B cell (primary cell): ENCODE results near the gene WASF3. TPM values are rescaled to one million over a fixed set of nuclear protein-coding genes. Genes with fewer than 3 reads are reported as not detected.

Experiments
- ATAC-seq: fragments of 200-7000 bp; cut with Tn5 transposase; one replicate; pipeline ENCODE4 v1.10.0; 2021; ENCODE audit warnings: low read depth, mild to moderate bottlenecking, moderate number of reproducible peaks, moderate library complexity
- CTCF ChIA-PET: fragments of 350-600 bp; sonication (Branson Sonifier 250); formaldehyde crosslinking; loops from one replicate; lab custom pipeline; 2021; ENCODE audit warnings: antibody characterized with exemption, inconsistent platforms; lab: Charles Lee
- POLR2A ChIA-PET: fragments of 350-600 bp; sonication (Branson Sonifier 250); formaldehyde crosslinking; loops from one replicate; lab custom pipeline; 2021; ENCODE audit warnings: antibody characterized with exemption; lab: Charles Lee
- DNase-seq: peaks from one replicate; pipeline ENCODE4 v3.0.0; 2013
- H2AFZ ChIP-seq: 2 replicates; pipeline ENCODE4 v1.6.1; 2012; ENCODE audit warnings: mild to moderate bottlenecking, low read depth, low read length; ENCODE audit not compliant: insufficient read depth, poor library complexity, severe bottlenecking
- H3K27ac ChIP-seq, 2 donors: 1 replicate in 1 of 2; 2 replicates in 1 of 2; pipeline ENCODE4 v1.5.1; 2012 to 2013; ENCODE audit warnings: low read length in 2 of 2, mild to moderate bottlenecking in 2 of 2, moderate library complexity in 1 of 2
- H3K27me3 ChIP-seq, 4 experiments: fragments of 200-600 bp in 1 of 4; sonication (generic) in 1 of 4; replicated peaks in 1 of 4; 1 replicate in 2 of 4; 2 replicates in 2 of 4; pipeline versions ENCODE4 v1.6.1 to v1.7.0; 2013 to 2016; ENCODE audit warnings: low read length in 3 of 4, mild to moderate bottlenecking in 2 of 4, mixed read lengths in 1 of 4, moderate library complexity in 1 of 4; ENCODE audit not compliant: insufficient read depth in 4 of 4, control insufficient read depth in 3 of 4; ENCODE audit errors: control extremely low read depth in 1 of 4
- H3K36me3 ChIP-seq, 2 experiments: replicated peaks in 1 of 2; 1 replicate in 1 of 2; 2 replicates in 1 of 2; pipeline versions ENCODE4 v1.6.1 to v1.7.1; 2013; ENCODE audit warnings: low read length in 1 of 2; ENCODE audit not compliant: insufficient read depth in 2 of 2, control insufficient read depth in 1 of 2; ENCODE audit errors: control extremely low read depth in 1 of 2, extremely low read depth in 1 of 2
- H3K4me1 ChIP-seq, 2 donors: fragments of 200-600 bp in 1 of 2; sonication (generic) in 1 of 2; 1 replicate in 1 of 2; 2 replicates in 1 of 2; pipeline versions ENCODE4 v1.5.1 to v1.6.1; 2013 to 2017; ENCODE audit warnings: low read length in 2 of 2; ENCODE audit not compliant: control insufficient read depth in 2 of 2, insufficient read depth in 2 of 2
- H3K4me2 ChIP-seq: replicated peaks from 2 replicates; pipeline ENCODE3; 2012; ENCODE audit warnings: mild to moderate bottlenecking, low read depth, low read length; ENCODE audit not compliant: poor library complexity, severe bottlenecking
- H3K4me3 ChIP-seq, 5 experiments: fragments of 200-600 bp in 1 of 5; sonication (generic) in 1 of 5; 1 replicate in 3 of 5; 2 replicates in 2 of 5; pipeline versions ENCODE4 v1.5.1 to v1.7.0; 2011 to 2016; ENCODE audit warnings: low read length in 4 of 5, mild to moderate bottlenecking in 4 of 5, low read depth in 2 of 5, control low read depth in 1 of 5, moderate library complexity in 1 of 5; ENCODE audit not compliant: insufficient read depth in 1 of 5; ENCODE audit errors: control extremely low read depth in 1 of 5, extremely low read depth in 1 of 5
- H3K79me2 ChIP-seq: fragments of 200-600 bp; sonication (generic); one replicate; pipeline ENCODE4 v1.6.0; 2016; ENCODE audit warnings: low read length; ENCODE audit not compliant: control insufficient read depth, insufficient read depth
- H3K9ac ChIP-seq: fragments of 200-600 bp; sonication (generic); 2 replicates; pipeline ENCODE4 v1.6.1; 2017; ENCODE audit warnings: mild to moderate bottlenecking, low read length, moderate library complexity
- H3K9me3 ChIP-seq, 3 donors: one replicate each; pipeline versions ENCODE4 v1.6.1 to v1.7.1; 2013; ENCODE audit warnings: low read length in 2 of 3; ENCODE audit not compliant: control insufficient read depth in 2 of 3, insufficient read depth in 1 of 3; ENCODE audit errors: control extremely low read depth in 1 of 3
- H4K20me1 ChIP-seq: 2 replicates; pipeline ENCODE4 v1.6.0; 2012; ENCODE audit warnings: mild to moderate bottlenecking, low read length; ENCODE audit not compliant: insufficient read depth, control insufficient read depth, poor library complexity, severe bottlenecking
- H3K27ac Mint-ChIP-seq: one replicate; pipeline ENCODE4 v1.8.0; 2021; ENCODE audit warnings: mixed read lengths
- H3K27me3 Mint-ChIP-seq: one replicate; pipeline ENCODE4 v1.8.0; 2021; ENCODE audit warnings: mixed read lengths
- H3K4me1 Mint-ChIP-seq: one replicate; pipeline ENCODE4 v1.8.0; 2021; ENCODE audit warnings: mixed read lengths
- H3K4me3 Mint-ChIP-seq: one replicate; pipeline ENCODE4 v1.8.0; 2021; ENCODE audit warnings: mixed read lengths
- H3K9me3 Mint-ChIP-seq: one replicate; pipeline ENCODE4 v1.8.0; 2022; ENCODE audit warnings: mixed read lengths; ENCODE audit not compliant: insufficient read depth
- CTCF ChIP-seq: fragments of 200-600 bp; IDR thresholded peaks from one replicate; pipeline ENCODE4 v1.8.0; 2022; ENCODE audit warnings: antibody characterized with exemption, mild to moderate bottlenecking
- EZH2 ChIP-seq: IDR thresholded peaks from 2 replicates; pipeline ENCODE4 v1.6.1; 2012; ENCODE audit warnings: borderline replicate concordance, low read depth, mild to moderate bottlenecking, moderate library complexity, low read length; ENCODE audit not compliant: insufficient read depth, poor library complexity, severe bottlenecking
- WGBS: methylation state at CpG from one replicate; pipeline ENCODE4 v1.1.5; 2013; ENCODE audit warnings: missing lambda C conversion rate; ENCODE audit not compliant: insufficient coverage; 5-methylcytosine and 5-hydroxymethylcytosine counted together
- intact Hi-C: fragments of 100-400 bp; cut with micrococcal nuclease; formaldehyde crosslinking; loops from one replicate; pipeline ENCODE4 v1.10.0; 2022
- polyA plus RNA-seq: library from polyadenylated mRNA; depleted of rRNA; stranded (reverse); fragments of >200 nt; gene quantifications from 2 replicates; pipeline ENCODE4 v1.2.3, GENCODE V29; 2012
- total RNA-seq, 2 donors: library from RNA; stranded (reverse); fragments of 120-200 nt in 1 of 2; gene quantifications; 1 replicate in 1 of 2; 2 replicates in 1 of 2; pipeline versions ENCODE4 v1.2.3 to v1.2.4, GENCODE V29; 2013 to 2022

The WASF3 gene
- total and polyA plus RNA-seq, 2 donors (not counting 1 experiment from before 2014, with no cell fraction given): 0.18 to 0.89 TPM

DNA sequence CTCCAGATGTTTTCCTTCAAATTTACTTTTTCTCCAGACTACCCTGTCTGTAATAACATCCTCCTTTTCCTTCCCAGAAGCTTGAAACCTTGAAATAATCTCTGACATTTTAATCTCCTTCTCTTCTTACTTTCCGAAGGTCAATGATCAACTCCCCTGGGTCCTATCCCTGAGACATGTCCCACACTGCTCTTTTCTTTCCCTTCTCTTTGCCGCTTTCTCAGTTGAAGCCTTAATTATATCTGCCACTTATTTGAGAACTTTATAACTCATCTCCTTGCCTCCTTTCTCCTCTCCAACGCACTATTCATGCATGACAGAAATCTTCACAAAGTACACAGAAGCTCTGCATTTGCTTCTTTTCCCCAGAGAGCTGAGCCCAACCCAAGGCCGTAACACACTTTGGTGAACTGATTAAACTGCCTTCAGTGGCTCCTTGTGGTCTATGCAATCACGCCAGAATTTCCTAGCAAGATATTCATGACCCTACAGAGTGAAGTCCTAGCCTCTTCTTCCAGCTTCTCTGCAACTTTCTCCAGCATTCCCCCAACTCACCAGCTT lies 9.2 kb upstream of the WASF3 start:
- Histone ChIP-seq H3K4me2 (no peak overlapping the region), H3K4me3 (no peak overlapping the region), H3K9me3 (no peaks in the 10 kb centered on the region), H3K27ac (no peak overlapping the region), H3K36me3 (no peaks in the 10 kb centered on the region), H2AFZ (no peak overlapping the region), H3K79me2 (no peaks in the 10 kb centered on the region), H3K27me3 (peaks cover 0 to 12% (median 3%) of the 10 kb centered on the region in 4 experiments), H4K20me1 (no peaks in the 10 kb centered on the region), H3K4me1 (no peaks in the 10 kb centered on the region), H3K9ac (no peak overlapping the region)
- intact Hi-C loops: no loop called here
- ChIA-PET POLR2A (no interaction called here), CTCF (no interaction called here)
- DNase-seq (no peak), ATAC-seq (no peak)
- H3K27me3 Mint-ChIP-seq: peaks cover 18% of the 10 kb centered on the region
- no peaks in the 10 kb centered on the region for H3K9me3 Mint-ChIP-seq
- H3K4me3 Mint-ChIP-seq: no peak overlapping the region
- WGBS: 77% methylated on average over 5 of the region's 5 CpGs
- H3K4me1 Mint-ChIP-seq: no peaks in the 10 kb centered on the region
- H3K27ac Mint-ChIP-seq: no peak overlapping the region
- no peak for TF ChIP-seq EZH2
- no peak for TF ChIP-seq CTCF

GRCh38 chr13:26549713-26550112 lies 7.8 kb upstream of the WASF3 start:
- WGBS: no CpG with 5 or more reads among the region's 1 CpG
- H3K4me1 Mint-ChIP-seq: no peaks in the 10 kb centered on the region

More at GRCh38 chr13:26549713-26550112, 7.8 kb upstream of the WASF3 start:
- Histone ChIP-seq H3K36me3 (no peaks in the 10 kb centered on the region), H3K4me3 (no peak overlapping the region), H3K9ac (no peak overlapping the region), H3K27ac (no peak overlapping the region), H3K4me1 (no peaks in the 10 kb centered on the region), H3K9me3 (no peaks in the 10 kb centered on the region), H3K79me2 (no peaks in the 10 kb centered on the region), H3K4me2 (no peak overlapping the region), H4K20me1 (no peaks in the 10 kb centered on the region), H2AFZ (no peak overlapping the region), H3K27me3 (peaks cover 0 to 12% (median 3%) of the 10 kb centered on the region in 4 experiments)
- Mint-ChIP-seq H3K27me3 (peaks cover 21% of the 10 kb centered on the region), H3K27ac (no peak overlapping the region), H3K4me3 (no peak overlapping the region), H3K9me3 (no peaks in the 10 kb centered on the region)
- TF ChIP-seq EZH2 (no peak), CTCF (no peak)
- ChIA-PET CTCF (no interaction called here), POLR2A (no interaction called here)
- DNase-seq (no peak), ATAC-seq (no peak)
- intact Hi-C loops: no loop called here
